Neural progenitor cell (in vitro differentiated cells): Measurements from ENCODE around the gene ARNT2. TPM values are rescaled to one million over a fixed set of nuclear protein-coding genes. Genes with fewer than 3 reads are reported as not detected.

Experiments used
- DNase-seq: peaks from one replicate; pipeline ENCODE4 v3.0.0-alpha.2; 2016; ENCODE audit warnings: low spot score
- H2AFZ ChIP-seq: fragments of 200-600 bp; sonication (generic); replicated peaks from 2 replicates; pipeline ENCODE4 v1.6.1; 2016; ENCODE audit warnings: antibody characterized with exemption
- H3F3A ChIP-seq: fragments of 200-600 bp; sonication (generic); 2 replicates; pipeline ENCODE4 v1.6.1; 2016; ENCODE audit warnings: antibody characterized with exemption, low read depth
- H3K27ac ChIP-seq: fragments of 200-600 bp; sonication (generic); 2 replicates; pipeline ENCODE4 v1.5.1; 2016; ENCODE audit warnings: mild to moderate bottlenecking
- H3K27me3 ChIP-seq: fragments of 200-600 bp; sonication (generic); 2 replicates; pipeline ENCODE4 v1.6.1; 2016; ENCODE audit warnings: mild to moderate bottlenecking, moderate library complexity
- H3K36me3 ChIP-seq: fragments of 200-600 bp; sonication (generic); 2 replicates; pipeline ENCODE4 v1.5.1; 2016
- H3K4me1 ChIP-seq: fragments of 200-600 bp; sonication (generic); 2 replicates; pipeline ENCODE4 v1.6.1; 2016; ENCODE audit warnings: mixed run types
- H3K4me2 ChIP-seq: fragments of 200-600 bp; sonication (generic); 2 replicates; pipeline ENCODE4 v1.6.1; 2016
- H3K4me3 ChIP-seq: fragments of 200-600 bp; sonication (generic); 2 replicates; pipeline ENCODE4 v1.5.1; 2016
- H3K79me2 ChIP-seq: fragments of 200-600 bp; sonication (generic); 2 replicates; pipeline ENCODE4 v1.6.1; 2016; ENCODE audit warnings: low read depth
- H3K9ac ChIP-seq: fragments of 200-600 bp; sonication (generic); 2 replicates; pipeline ENCODE4 v1.6.1; 2016
- H3K9me3 ChIP-seq: fragments of 200-600 bp; sonication (generic); 2 replicates; pipeline ENCODE4 v1.5.1; 2016; ENCODE audit warnings: low read depth
- H4K20me1 ChIP-seq: fragments of 200-600 bp; sonication (generic); 2 replicates; pipeline ENCODE4 v1.6.1; 2016; ENCODE audit warnings: low read depth
- H3K27ac Mint-ChIP-seq: 3 replicates; pipeline ENCODE4 v1.8.0; 2021; ENCODE audit warnings: mixed read lengths
- H3K27me3 Mint-ChIP-seq: 2 replicates; pipeline ENCODE4 v1.8.0; 2022; ENCODE audit warnings: low read depth, mild to moderate bottlenecking, inconsistent platforms, moderate library complexity, mixed read lengths; ENCODE audit not compliant: insufficient read depth
- H3K36me3 Mint-ChIP-seq: 3 replicates; pipeline ENCODE4 v1.8.0; 2021; ENCODE audit warnings: mixed read lengths
- H3K4me1 Mint-ChIP-seq: 3 replicates; pipeline ENCODE4 v1.8.0; 2021; ENCODE audit warnings: mixed read lengths
- H3K4me3 Mint-ChIP-seq: 3 replicates; pipeline ENCODE4 v1.8.0; 2021; ENCODE audit warnings: mild to moderate bottlenecking, moderate library complexity, mixed read lengths
- H3K9me3 Mint-ChIP-seq: 3 replicates; pipeline ENCODE4 v1.8.0; 2020; ENCODE audit warnings: mixed read lengths
- CTCF ChIP-seq: fragments of 200-600 bp; sonication (generic); IDR thresholded peaks from 2 replicates; pipeline ENCODE4 v1.5.1; 2017; ENCODE audit warnings: antibody characterized with exemption, mild to moderate bottlenecking
- EZH2 ChIP-seq: fragments of 200-600 bp; sonication (generic); IDR thresholded peaks from 2 replicates; pipeline ENCODE4 v1.6.1; 2017; ENCODE audit warnings: antibody characterized with exemption, mild to moderate bottlenecking, moderate library complexity
- EZH2phosphoT487 ChIP-seq: fragments of 200-600 bp; sonication (generic); IDR thresholded peaks from 2 replicates; pipeline ENCODE4 v1.6.1; 2017; ENCODE audit warnings: antibody characterized with exemption
- total RNA-seq: library from RNA; depleted of rRNA; stranded (reverse); fragments of >200 nt; gene quantifications from 2 replicates; pipeline ENCODE4 v1.2.3, GENCODE V29; 2015; ENCODE audit warnings: low replicate concordance

The ARNT2 gene
- total RNA-seq, 1 donor from 2014 or later = 15.7 TPM

- Mint-ChIP-seq H3K27me3 (peaks cover 2% of the 10 kb centered on the region), H3K4me3 (no peak overlapping the region), H3K4me1 (peaks cover 9% of the 10 kb centered on the region), H3K9me3 (no peaks in the 10 kb centered on the region), H3K27ac (no peak overlapping the region), H3K36me3 (peaks cover 27% of the 10 kb centered on the region)
- no peaks in the 10 kb centered on the region for H4K20me1 ChIP-seq
- H3K4me3 ChIP-seq = no peak overlapping the region
- H3K9me3 ChIP-seq = no peaks in the 10 kb centered on the region
- H3K36me3 ChIP-seq = no peaks in the 10 kb centered on the region
- H3K4me2 ChIP-seq = no peak overlapping the region
- H3K4me1 ChIP-seq = peaks cover 7% of the 10 kb centered on the region
- H3K9ac ChIP-seq = no peak overlapping the region
- no peak overlapping the region for H3K27ac ChIP-seq
- H3K27me3 ChIP-seq = no peaks in the 10 kb centered on the region
- H3F3A ChIP-seq = no peaks in the 10 kb centered on the region
- H2AFZ ChIP-seq = no peak overlapping the region
- H3K79me2 ChIP-seq = no peaks in the 10 kb centered on the region
- DNase-seq = no peak
- no peak for TF ChIP-seq CTCF
- no peak for TF ChIP-seq EZH2
- no peak for TF ChIP-seq EZH2phosphoT487
Observed at GRCh38 chr15:80569656-80570055, 165.5 kb downstream of the ARNT2 start.

- H3K27ac Mint-ChIP-seq = no peak overlapping the region
- Histone ChIP-seq H3K4me1 (peaks cover 7% of the 10 kb centered on the region), H4K20me1 (no peaks in the 10 kb centered on the region), H3K4me3 (no peak overlapping the region), H3F3A (no peaks in the 10 kb centered on the region), H3K9ac (no peak overlapping the region), H3K4me2 (no peak overlapping the region), H3K79me2 (no peaks in the 10 kb centered on the region), H3K9me3 (no peaks in the 10 kb centered on the region), H3K36me3 (no peaks in the 10 kb centered on the region), H2AFZ (no peak overlapping the region), H3K27me3 (no peaks in the 10 kb centered on the region), H3K27ac (no peak overlapping the region)
- DNase-seq = no peak
- peaks cover 9% of the 10 kb centered on the region for H3K4me1 Mint-ChIP-seq
- no peaks in the 10 kb centered on the region for H3K9me3 Mint-ChIP-seq
- no peak overlapping the region for H3K4me3 Mint-ChIP-seq
- TF ChIP-seq EZH2phosphoT487 (no peak), EZH2 (no peak), CTCF (no peak)
- H3K27me3 Mint-ChIP-seq = peaks cover 2% of the 10 kb centered on the region
- H3K36me3 Mint-ChIP-seq = peaks cover 36% of the 10 kb centered on the region
Observed at GRCh38 chr15:80570553-80570952, 166.4 kb downstream of the ARNT2 start.

GRCh38 chr15:80572337-80572736 is 168.2 kb downstream of the ARNT2 start:
- Mint-ChIP-seq H3K27ac (peak overlapping the region; percentile 25), H3K4me3 (no peak overlapping the region), H3K27me3 (peaks cover 2% of the 10 kb centered on the region), H3K36me3 (peaks cover 40% of the 10 kb centered on the region), H3K4me1 (peaks cover 9% of the 10 kb centered on the region), H3K9me3 (no peaks in the 10 kb centered on the region)
- TF ChIP-seq EZH2phosphoT487 (no peak), CTCF (no peak), EZH2 (no peak)
- H3K27ac ChIP-seq = no peak overlapping the region
- peaks cover 6% of the 10 kb centered on the region for H3K4me1 ChIP-seq
- no peaks in the 10 kb centered on the region for H3K36me3 ChIP-seq
- H3K27me3 ChIP-seq = no peaks in the 10 kb centered on the region
- DNase-seq = no peak
- H4K20me1 ChIP-seq = no peaks in the 10 kb centered on the region
- no peaks in the 10 kb centered on the region for H3K9me3 ChIP-seq
- H3K4me2 ChIP-seq = no peak overlapping the region
- H3F3A ChIP-seq = no peaks in the 10 kb centered on the region
- H3K4me3 ChIP-seq = no peak overlapping the region
- no peak overlapping the region for H2AFZ ChIP-seq
- no peak overlapping the region for H3K9ac ChIP-seq
- no peaks in the 10 kb centered on the region for H3K79me2 ChIP-seq
